GM19193 (cell line): ENCODE results near the gene RUFY1.

ENCODE experiments used
- POLR2A ChIP-seq: IDR thresholded peaks from 4 replicates; pipeline ENCODE4 v1.6.1; 2011; ENCODE audit not compliant: insufficient read depth, insufficient read length; ENCODE audit errors: extremely low read depth

RUFY1 gene

GRCh38 chr5:179601871-179602625, 51.7 kb downstream of the RUFY1 start:
- TF ChIP-seq POLR2A, result no peak

- no peak for TF ChIP-seq POLR2A
Measured at GRCh38 chr5:179603308-179603707, 53.0 kb downstream of the RUFY1 start.

GRCh38 chr5:179605026-179605833, 54.9 kb downstream of the RUFY1 start:
- no peak for TF ChIP-seq POLR2A

GRCh38 chr5:179606071-179606909, 55.9 kb downstream of the RUFY1 start:
- TF ChIP-seq POLR2A, result no peak

GRCh38 chr5:179606910-179607159, 56.5 kb downstream of the RUFY1 start:
- TF ChIP-seq POLR2A, result no peak

GRCh38 chr5:179607160-179607931, 57.0 kb downstream of the RUFY1 start:
- no peak for TF ChIP-seq POLR2A

- no peak for TF ChIP-seq POLR2A
Measured at GRCh38 chr5:179608131-179608581, 57.8 kb downstream of the RUFY1 start.

GRCh38 chr5:179609834-179610108, 59.4 kb downstream of the RUFY1 start:
- no peak for TF ChIP-seq POLR2A

- TF ChIP-seq POLR2A, result peak; percentile 26
Measured at GRCh38 chr5:179610109-179610902, 60.0 kb downstream of the RUFY1 start.

GRCh38 chr5:179610903-179611265, 60.5 kb downstream of the RUFY1 start:
- no peak for TF ChIP-seq POLR2A

- peak; percentile 11 for TF ChIP-seq POLR2A
Measured at GRCh38 chr5:179612577-179613459, 62.5 kb downstream of the RUFY1 start.

GRCh38 chr5:179613460-179614071, 63.2 kb downstream of the RUFY1 start:
- TF ChIP-seq POLR2A, result peak; percentile 45

GRCh38 chr5:179614745-179615144, 64.4 kb downstream of the RUFY1 start:
- no peak for TF ChIP-seq POLR2A
